Transverse colon (tissue), 4 donors: ENCODE measurements around the gene PCNX1.

Experiments
- EP300 ChIP-seq: sonication (generic); formaldehyde crosslinking; IDR thresholded peaks from one replicate; pipeline ENCODE4 v1.6.1; 2017; ENCODE audit warnings: antibody characterized with exemption, low read depth
- POLR2AphosphoS5 ChIP-seq, 3 donors: sonication (generic); formaldehyde crosslinking; IDR thresholded peaks; one replicate each; pipeline ENCODE4 v1.6.1; 2016; ENCODE audit warnings: antibody characterized with exemption in 3 of 3
- TF ChIP-seq, protein P1 (sequence below), 5 experiments: fragments of 200-600 bp in 3 of 5; fragments of 450-650 bp in 2 of 5; sonication (generic) in 3 of 5; IDR thresholded peaks; 1 replicate in 2 of 5; 2 replicates in 3 of 5; pipeline ENCODE4 v1.5.1; 2016 to 2017; ENCODE audit warnings: antibody characterized with exemption in 5 of 5, inconsistent platforms in 3 of 5, mild to moderate bottlenecking in 2 of 5, moderate library complexity in 1 of 5

DNA sequence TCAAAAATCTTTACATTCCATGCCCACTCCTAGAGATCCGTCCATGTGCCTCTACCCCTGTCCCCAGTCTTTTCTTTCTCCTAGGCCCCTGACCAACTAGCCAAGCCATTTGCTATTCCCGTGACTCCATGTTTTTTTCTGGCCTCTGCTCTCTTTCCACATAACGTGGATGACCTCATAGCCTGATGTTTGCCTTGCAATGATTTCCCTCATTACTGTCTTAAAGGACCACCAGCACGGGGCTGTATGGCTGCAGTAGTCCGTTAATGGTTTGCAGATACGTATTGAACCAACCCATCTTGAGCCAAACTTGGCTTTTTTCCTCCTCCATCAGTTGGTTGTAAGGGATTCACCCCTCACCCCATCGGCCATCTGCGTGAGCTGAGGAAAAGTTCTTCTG is 226.0 kb downstream of the PCNX1 start:
- TF ChIP-seq EP300, result no peak
- TF ChIP-seq, protein P1, sequence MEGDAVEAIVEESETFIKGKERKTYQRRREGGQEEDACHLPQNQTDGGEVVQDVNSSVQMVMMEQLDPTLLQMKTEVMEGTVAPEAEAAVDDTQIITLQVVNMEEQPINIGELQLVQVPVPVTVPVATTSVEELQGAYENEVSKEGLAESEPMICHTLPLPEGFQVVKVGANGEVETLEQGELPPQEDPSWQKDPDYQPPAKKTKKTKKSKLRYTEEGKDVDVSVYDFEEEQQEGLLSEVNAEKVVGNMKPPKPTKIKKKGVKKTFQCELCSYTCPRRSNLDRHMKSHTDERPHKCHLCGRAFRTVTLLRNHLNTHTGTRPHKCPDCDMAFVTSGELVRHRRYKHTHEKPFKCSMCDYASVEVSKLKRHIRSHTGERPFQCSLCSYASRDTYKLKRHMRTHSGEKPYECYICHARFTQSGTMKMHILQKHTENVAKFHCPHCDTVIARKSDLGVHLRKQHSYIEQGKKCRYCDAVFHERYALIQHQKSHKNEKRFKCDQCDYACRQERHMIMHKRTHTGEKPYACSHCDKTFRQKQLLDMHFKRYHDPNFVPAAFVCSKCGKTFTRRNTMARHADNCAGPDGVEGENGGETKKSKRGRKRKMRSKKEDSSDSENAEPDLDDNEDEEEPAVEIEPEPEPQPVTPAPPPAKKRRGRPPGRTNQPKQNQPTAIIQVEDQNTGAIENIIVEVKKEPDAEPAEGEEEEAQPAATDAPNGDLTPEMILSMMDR (IDR thresholded peaks at IDR 0.05), result no peak
- TF ChIP-seq POLR2AphosphoS5 (IDR thresholded peaks at IDR 0.05), result no peak
